GM18951 (cell line): ENCODE results near the gene GATD1.

Experiments used
- POLR2A ChIP-seq: IDR thresholded peaks from 4 replicates; pipeline ENCODE4 v1.6.1; 2011; ENCODE audit warnings: mild to moderate bottlenecking; ENCODE audit not compliant: insufficient read length, insufficient read depth; ENCODE audit errors: extremely low read depth
- in situ Hi-C: fragments of 300-500 bp; cut with MboI; formaldehyde crosslinking; loops from one replicate; pipeline ENCODE4 v1.12.0; 2022; ENCODE audit warnings: low sequenced_read_pairs, mixed read lengths, inconsistent platforms; ENCODE audit not compliant: unreplicated experiment

Gene GATD1

GRCh38 chr11:808427-809286, 31.4 kb upstream of the GATD1 start:
- in situ Hi-C loops: no loop called here
- TF ChIP-seq POLR2A: no peak

GRCh38 chr11:804599-804964, 27.3 kb upstream of the GATD1 start:
- in situ Hi-C loops: no loop called here
- TF ChIP-seq POLR2A: no peak

GRCh38 chr11:803770-804598, 26.7 kb upstream of the GATD1 start:
- in situ Hi-C loops: no loop called here

GRCh38 chr11:803467-803742, 26.1 kb upstream of the GATD1 start:
- in situ Hi-C loops: no loop called here
- TF ChIP-seq POLR2A: no peak

More at GRCh38 chr11:803770-804598, 26.7 kb upstream of the GATD1 start:
- no peak for TF ChIP-seq POLR2A

- no peak for TF ChIP-seq POLR2A
- in situ Hi-C loops: no loop called here
Measured at GRCh38 chr11:802693-803466, 25.6 kb upstream of the GATD1 start.

GRCh38 chr11:802018-802617, 24.8 kb upstream of the GATD1 start:
- in situ Hi-C loops: no loop called here

GRCh38 chr11:801097-801780, 24.0 kb upstream of the GATD1 start:
- in situ Hi-C loops: no loop called here
- no peak for TF ChIP-seq POLR2A

More at GRCh38 chr11:802018-802617, 24.8 kb upstream of the GATD1 start:
- TF ChIP-seq POLR2A: no peak

- no peak for TF ChIP-seq POLR2A
- in situ Hi-C loops: no loop called here
Measured at GRCh38 chr11:800473-800872, 23.2 kb upstream of the GATD1 start.

- in situ Hi-C loops: no loop called here
- no peak for TF ChIP-seq POLR2A
Measured at GRCh38 chr11:799641-800316, 22.5 kb upstream of the GATD1 start.

- peak; percentile 77 for TF ChIP-seq POLR2A
- in situ Hi-C loops: no loop called here
Measured at GRCh38 chr11:798093-798713, 20.9 kb upstream of the GATD1 start, which contains the start of gene SLC25A22. Gene SLC25A22 (minus strand): TSS chr11:798281. CDS start chr11:795006, 3,275 bp downstream.

- in situ Hi-C loops: no loop called here
- TF ChIP-seq POLR2A: no peak
Measured at GRCh38 chr11:797296-798092, 20.2 kb upstream of the GATD1 start.
